Aorta (tissue), 5 donors: ENCODE measurements around the gene PNMA5. TPM values are rescaled to one million over a fixed set of nuclear protein-coding genes. Genes with fewer than 3 reads are reported as not detected.

Experiments used
- ATAC-seq: fragments of 200-7000 bp; cut with Tn5 transposase; one replicate; pipeline ENCODE4 v1.9.1; 2022; ENCODE audit warnings: moderate library complexity; ENCODE audit not compliant: low FRiP score
- DNase-seq, 2 donors: peaks; one replicate each; pipeline ENCODE4 v3.0.0-alpha.2; 2020
- H3K27ac ChIP-seq, 2 donors: one replicate each; pipeline ENCODE4 v1.5.1; 2013; ENCODE audit warnings: low read length in 2 of 2, mild to moderate bottlenecking in 2 of 2, moderate library complexity in 2 of 2, control low read depth in 1 of 2, inconsistent platforms in 1 of 2, low read depth in 1 of 2
- H3K27me3 ChIP-seq, 2 donors: one replicate each; pipeline ENCODE4 v1.6.1; 2013; ENCODE audit warnings: control low read depth in 1 of 2, low read length in 1 of 2, mild to moderate bottlenecking in 1 of 2, moderate library complexity in 1 of 2; ENCODE audit not compliant: insufficient read depth in 2 of 2, control insufficient read depth in 1 of 2
- H3K36me3 ChIP-seq, 2 donors: one replicate each; pipeline ENCODE4 v1.6.1; 2013; ENCODE audit warnings: control low read depth in 1 of 2, low read length in 1 of 2, mild to moderate bottlenecking in 1 of 2; ENCODE audit not compliant: insufficient read depth in 2 of 2, control insufficient read depth in 1 of 2
- H3K4me1 ChIP-seq, 2 donors: one replicate each; pipeline ENCODE4 v1.6.1; 2013; ENCODE audit warnings: low read length in 2 of 2, control low read depth in 1 of 2, mild to moderate bottlenecking in 1 of 2, moderate library complexity in 1 of 2; ENCODE audit not compliant: insufficient read depth in 2 of 2, control insufficient read depth in 1 of 2
- H3K4me3 ChIP-seq, 2 donors: one replicate each; pipeline ENCODE4 v1.5.1; 2013; ENCODE audit warnings: low read length in 2 of 2, control low read depth in 1 of 2, mild to moderate bottlenecking in 1 of 2
- H3K9me3 ChIP-seq: one replicate; pipeline ENCODE4 v1.6.1; 2013; ENCODE audit warnings: mild to moderate bottlenecking, low read length; ENCODE audit not compliant: control insufficient read depth
- WGBS, 2 donors: extraction: QIAGEN DNeasy Blood & Tissue Kit; methylation state at CpG; one replicate each; pipeline ENCODE4 v1.1.7; 2013; 5-methylcytosine and 5-hydroxymethylcytosine counted together
- intact Hi-C, 2 donors: fragments of 100-400 bp; cut with DNase I; formaldehyde crosslinking; loops; one replicate each; pipeline versions ENCODE4 v1.14.2 to v1.15.0; 2022
- polyA plus RNA-seq, 2 donors: library from polyadenylated mRNA; stranded (reverse); fragments of 200-250 nt; gene quantifications; one replicate each; pipeline ENCODE4 v1.2.3, GENCODE V29; 2013
- total RNA-seq, 2 donors: library from RNA; stranded (reverse); fragmentation: NEBNext Ultra II Directional; extraction: Animal tissue kit (Norgen Biotek cat#: 25700); gene quantifications; one replicate each; pipeline ENCODE4 v1.2.1, GENCODE V29; 2021
- donor health status: healthy with polysubstance abuse.
- donor health status: Bipolar disorder and iron deficiency.
- donor health status: DM: no; HTN: no; CAD: no.
- donor health status: DM: no; HTN: no; CAD: no.
- donor health status: DM: yes; HTN: yes; CAD: no.

PNMA5 gene
- total and polyA plus RNA-seq, 4 donors, result not detected

DNA sequence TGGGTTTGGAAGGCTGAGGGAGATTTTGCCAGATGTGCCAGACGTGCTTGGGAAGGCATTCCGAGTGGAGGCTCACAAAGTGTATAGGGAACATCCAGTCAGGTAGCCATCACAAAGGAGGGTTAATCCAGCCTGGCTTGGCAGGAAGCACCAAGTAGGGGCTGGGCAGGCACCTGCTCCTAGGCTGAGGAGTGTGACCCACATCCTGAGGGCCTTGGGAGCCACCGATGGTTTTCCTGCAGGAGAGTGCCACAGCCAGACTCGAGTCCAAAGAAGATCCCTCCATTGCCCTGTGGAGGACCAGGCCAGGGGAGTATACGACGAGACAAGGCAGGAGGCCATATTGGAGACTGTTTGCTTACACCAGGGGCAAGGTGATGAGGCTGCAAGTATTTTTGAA, 47.2 kb downstream of the PNMA5 start:
- Histone ChIP-seq H3K4me3 (no peak overlapping the region), H3K36me3 (no peaks in the 10 kb centered on the region), H3K4me1 (no peaks in the 10 kb centered on the region), H3K27me3 (no peaks in the 10 kb centered on the region), H3K9me3 (no peaks in the 10 kb centered on the region), H3K27ac (no peak overlapping the region)
- intact Hi-C loops, result no loop called here
- peak in 1 of 2 donors; percentile 57 for DNase-seq
- ATAC-seq, result no peak
- WGBS, 2 donors, result 86 to 88% methylated on average over 6 of the region's 6 CpGs

DNA sequence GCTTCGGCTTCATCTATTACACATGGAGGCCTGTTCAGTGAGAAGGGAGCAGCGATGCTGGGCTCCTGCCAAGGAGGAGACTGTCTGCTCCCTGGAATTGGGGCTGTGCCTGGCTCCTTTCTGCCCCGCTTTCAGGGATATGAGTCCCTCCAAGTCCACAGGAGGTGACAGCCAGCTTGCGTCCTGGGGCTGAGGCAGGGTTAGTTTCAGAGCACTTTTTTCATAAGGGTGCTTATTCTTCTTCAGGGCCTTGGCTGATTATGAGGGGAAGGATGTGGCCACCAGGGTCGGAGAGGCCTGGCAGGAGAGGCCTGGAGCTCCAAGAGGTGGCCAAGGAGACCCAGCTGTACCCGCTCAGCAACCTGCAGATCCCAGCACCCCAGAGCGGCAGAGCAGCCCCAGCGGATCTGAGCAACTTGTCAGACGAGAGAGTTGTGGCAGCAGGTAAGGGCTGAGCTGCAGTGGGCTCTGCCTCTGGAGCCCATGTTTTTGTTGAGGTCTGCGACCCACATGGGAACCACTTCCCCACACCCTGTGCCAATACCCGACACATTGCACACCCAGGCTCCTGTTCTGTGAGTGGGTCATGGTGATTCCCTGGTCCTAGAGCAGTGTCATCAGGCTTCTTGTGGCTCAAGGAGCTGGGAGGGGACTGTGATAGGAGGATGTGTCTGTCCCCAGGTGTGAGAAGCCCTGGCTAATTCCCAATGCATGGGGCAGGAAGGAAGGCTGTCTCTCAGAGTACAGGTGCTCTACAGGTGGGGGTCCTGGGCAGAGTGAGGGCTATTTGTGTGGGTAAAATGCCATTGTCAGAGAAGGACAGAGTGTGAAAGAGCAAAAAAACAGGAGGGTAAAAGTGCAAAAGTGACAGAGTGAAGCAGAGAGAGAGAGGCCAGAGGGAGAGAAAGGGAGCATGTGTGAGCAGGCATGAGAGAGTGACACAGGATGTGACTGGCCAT, 48.6 kb downstream of the PNMA5 start:
- Histone ChIP-seq H3K36me3 (no peaks in the 10 kb centered on the region), H3K4me3 (no peak overlapping the region), H3K9me3 (no peaks in the 10 kb centered on the region), H3K27ac (no peak overlapping the region), H3K4me1 (no peaks in the 10 kb centered on the region), H3K27me3 (no peaks in the 10 kb centered on the region)
- WGBS, 2 donors, result 85 to 93% methylated on average over 11 of the region's 11 CpGs
- no peak for ATAC-seq
- peak; percentile 40 to 41 for DNase-seq
- intact Hi-C loops, result no loop called here

DNA sequence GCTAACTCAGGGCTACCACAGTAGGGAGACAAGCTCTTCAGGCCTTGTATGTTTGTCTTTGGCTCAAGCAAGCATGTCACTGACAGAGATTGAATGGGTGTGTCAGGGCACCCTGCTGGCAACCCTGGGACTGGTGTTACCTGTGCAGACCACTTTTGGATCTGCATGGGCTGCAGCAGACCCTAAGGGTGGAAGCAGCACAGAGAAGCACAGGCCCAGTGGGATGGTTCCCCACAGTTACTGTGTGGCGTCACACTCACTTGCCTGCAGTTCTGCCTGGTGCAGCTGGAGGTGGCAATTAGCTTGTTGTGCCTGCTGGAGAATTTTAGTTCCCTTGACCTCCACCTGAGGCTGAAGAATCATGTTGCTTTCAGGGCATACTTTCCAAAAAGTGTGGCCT, 50.1 kb downstream of the PNMA5 start:
- intact Hi-C loops, result no loop called here
- WGBS, 2 donors, result 87 to 96% methylated on average over 1 of the region's 1 CpG

DNA sequence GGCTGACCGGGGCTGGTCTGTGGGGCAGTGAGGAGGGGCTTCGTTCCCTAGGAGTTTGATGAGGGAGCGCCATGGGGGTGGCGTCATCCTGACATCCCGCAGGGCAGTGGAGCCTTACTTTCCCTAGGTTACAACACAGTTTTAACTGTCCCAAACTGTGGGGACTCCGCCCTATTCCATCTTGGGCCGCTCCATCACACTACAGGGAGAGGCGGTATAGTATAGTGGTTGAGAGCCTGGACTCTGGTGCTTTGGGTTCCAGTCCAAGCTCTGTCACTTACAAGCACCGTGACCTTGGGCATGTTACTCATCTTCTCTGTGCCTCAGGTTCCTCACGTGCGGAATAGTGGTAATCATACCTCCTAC, 51.9 kb downstream of the PNMA5 start:
- Histone ChIP-seq H3K27me3 (no peaks in the 10 kb centered on the region), H3K27ac (no peak overlapping the region), H3K9me3 (no peaks in the 10 kb centered on the region), H3K4me3 (no peak overlapping the region), H3K36me3 (no peaks in the 10 kb centered on the region), H3K4me1 (no peaks in the 10 kb centered on the region)
- ATAC-seq (peak; percentile 4), DNase-seq (no peak)
- intact Hi-C loops, result no loop called here
- 41 to 48% methylated on average over 11 of the region's 11 CpGs for WGBS, 2 donors

More for the DNA sequence above, 50.1 kb downstream of the PNMA5 start:
- no peak for ATAC-seq
- H3K9me3 ChIP-seq, result no peaks in the 10 kb centered on the region
- H3K27ac ChIP-seq, result no peak overlapping the region
- H3K36me3 ChIP-seq, result no peaks in the 10 kb centered on the region
- DNase-seq, result peak; percentile 27 to 42
- no peaks in the 10 kb centered on the region for H3K4me1 ChIP-seq
- H3K27me3 ChIP-seq, result no peaks in the 10 kb centered on the region
- no peak overlapping the region for H3K4me3 ChIP-seq

DNA sequence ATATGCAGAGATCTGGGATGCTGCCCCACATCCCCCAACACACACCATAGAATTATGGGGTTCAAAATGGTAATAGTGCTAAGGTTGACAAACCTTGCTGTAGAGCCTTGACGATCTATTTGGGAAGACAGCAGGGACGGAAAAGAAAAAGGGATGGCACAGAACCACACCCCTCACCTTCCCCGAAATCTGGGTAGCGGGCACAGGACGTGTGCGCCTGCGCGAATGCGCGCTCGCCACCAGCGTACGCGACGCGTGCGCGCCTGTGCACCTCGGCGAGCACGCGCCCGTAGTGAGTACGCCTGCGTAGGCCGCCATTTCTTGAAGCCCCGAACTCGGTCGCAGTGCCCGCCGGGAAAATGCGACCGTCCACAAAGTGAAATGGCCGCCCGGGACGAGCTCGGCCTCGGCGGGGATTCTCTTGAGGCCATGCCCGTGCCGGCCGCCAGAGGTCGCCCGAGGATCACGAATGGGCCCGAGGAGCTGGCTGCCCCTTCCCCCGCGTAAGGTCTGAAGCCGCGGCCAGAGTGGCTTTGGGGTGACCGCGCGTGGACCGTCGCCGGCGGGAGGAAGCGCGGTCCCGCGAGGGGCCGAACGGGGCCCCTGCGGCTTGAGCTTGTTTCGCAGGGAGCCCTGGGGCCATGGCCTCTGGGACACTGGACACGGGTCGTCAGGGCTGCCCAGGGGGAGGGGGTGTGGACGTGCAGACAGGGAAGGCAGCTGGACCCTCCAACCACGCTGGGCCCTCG, 52.4 kb downstream of the PNMA5 start:
- no peaks in the 10 kb centered on the region for H3K36me3 ChIP-seq
- H3K4me3 ChIP-seq, result peak overlapping the region in 1 of 2 donors; percentile 27
- DNase-seq (peak; percentile 93 to 95), ATAC-seq (peak; percentile 95)
- 1 to 32% methylated on average over 64 to 70 of the region's 70 CpGs for WGBS, 2 donors
- H3K27ac ChIP-seq, result peak overlapping the region in 1 of 2 donors; percentile 52
- no peaks in the 10 kb centered on the region for H3K4me1 ChIP-seq
- H3K9me3 ChIP-seq, result no peaks in the 10 kb centered on the region
- intact Hi-C loops, result no loop called here
- H3K27me3 ChIP-seq, result no peaks in the 10 kb centered on the region

Other genes with a start within 250 kb of the PNMA5 start
- not detected for gene MAGEA2, start 240.3 kb downstream of the PNMA5 start, total RNA-seq
- gene MAGEA2, start 240.3 kb downstream of the PNMA5 start, polyA plus RNA-seq, result not detected
- not detected for gene CSAG3, start 234.9 kb downstream of the PNMA5 start, total RNA-seq
- not detected for gene CSAG3, start 234.9 kb downstream of the PNMA5 start, polyA plus RNA-seq
- gene MAGEA6, start 224.4 kb downstream of the PNMA5 start, total RNA-seq, result not detected
- not detected for gene MAGEA6, start 224.4 kb downstream of the PNMA5 start, polyA plus RNA-seq
- 10 to 100 TPM; 22.1 to 22.8 TPM for gene CETN2, start 163.4 kb downstream of the PNMA5 start, total RNA-seq
- gene CETN2, start 163.4 kb downstream of the PNMA5 start, polyA plus RNA-seq, result 10 to 100 TPM; 38.7 to 38.9 TPM
- 1 to 10 TPM; 8.1 to 9.4 TPM for gene NSDHL, start 163.1 kb downstream of the PNMA5 start, total RNA-seq
- 10 to 100 TPM; 10.0 to 10.1 TPM for gene NSDHL, start 163.1 kb downstream of the PNMA5 start, polyA plus RNA-seq
- 10 to 100 TPM in 1 of 2 donors, 1 to 10 TPM in 1; 8.0 to 13.5 TPM for gene ZNF185, start 96.0 kb downstream of the PNMA5 start, total RNA-seq
- 1 to 10 TPM; 2.6 to 4.8 TPM for gene ZNF185, start 96.0 kb downstream of the PNMA5 start, polyA plus RNA-seq
- gene PNMA3, start 62.4 kb upstream of the PNMA5 start, total RNA-seq, result under 1 TPM; 0.13 to 0.57 TPM
- gene PNMA3, start 62.4 kb upstream of the PNMA5 start, polyA plus RNA-seq, result under 1 TPM in 1 of 2 donors, not detected in 1; 0.08 TPM
- gene PNMA6A, start 78.3 kb upstream of the PNMA5 start, total RNA-seq, result 1 to 10 TPM; 2.3 to 3.7 TPM
- 1 to 10 TPM in 1 of 2 donors, under 1 TPM in 1; 0.74 to 1.3 TPM for gene PNMA6A, start 78.3 kb upstream of the PNMA5 start, polyA plus RNA-seq
- not detected for gene MAGEA1, start 185.2 kb upstream of the PNMA5 start, total RNA-seq
- gene MAGEA1, start 185.2 kb upstream of the PNMA5 start, polyA plus RNA-seq, result not detected